Activated T-cell treated with anti-CD3 and anti-CD28 coated beads for 4 hours (primary cell): ENCODE results near the gene HMGB4.

Source experiments
- DNase-seq: peaks from one replicate; pipeline ENCODE4 v3.0.0-alpha.2; 2020

Gene HMGB4, protein sequence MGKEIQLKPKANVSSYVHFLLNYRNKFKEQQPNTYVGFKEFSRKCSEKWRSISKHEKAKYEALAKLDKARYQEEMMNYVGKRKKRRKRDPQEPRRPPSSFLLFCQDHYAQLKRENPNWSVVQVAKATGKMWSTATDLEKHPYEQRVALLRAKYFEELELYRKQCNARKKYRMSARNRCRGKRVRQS

DNA sequence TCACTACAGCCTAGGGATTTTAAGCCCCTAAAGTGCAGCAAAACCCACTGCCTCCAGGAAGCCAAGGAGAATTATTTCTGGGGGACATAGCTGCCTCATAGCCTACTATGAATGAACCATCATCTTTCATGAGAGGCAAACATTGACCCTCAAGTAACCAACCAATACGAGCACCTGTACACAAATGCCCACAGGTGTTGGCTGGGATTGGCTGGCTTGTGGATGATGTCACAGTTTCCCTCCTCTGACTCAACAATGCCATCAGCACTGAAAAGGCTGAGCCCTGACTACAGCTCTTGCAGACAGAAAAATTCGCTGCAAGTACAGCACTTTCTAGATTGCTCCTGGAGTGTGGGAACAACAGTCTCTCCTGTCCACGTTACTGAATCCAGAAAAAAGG lies at the start of gene HMGB4:
Gene HMGB4 (plus strand): TSS at position 301 of the 400 bp plus-strand sequence. CDS start 113 bp downstream, outside the sequence.
- no peak for DNase-seq

DNA sequence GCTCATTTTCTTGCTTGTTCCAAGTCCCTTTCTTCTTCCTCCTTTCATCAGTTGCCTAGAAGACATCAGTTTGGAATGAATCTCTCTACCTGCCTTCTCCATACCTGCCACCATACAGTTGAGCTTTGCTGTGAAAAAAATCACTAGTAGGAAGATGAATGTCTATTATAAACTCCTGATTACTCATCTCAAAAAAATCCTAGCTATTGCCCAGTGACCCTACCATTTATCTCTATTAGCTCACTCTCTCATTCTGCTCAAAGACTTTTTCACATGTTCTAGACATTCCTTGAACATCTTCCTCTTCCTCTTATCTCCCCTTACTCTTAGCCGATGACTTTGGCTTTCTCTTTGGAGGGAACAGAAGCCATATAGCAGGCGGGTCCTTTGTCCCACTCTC lies 49.7 kb upstream of the HMGB4 start:
- DNase-seq = no peak

DNA sequence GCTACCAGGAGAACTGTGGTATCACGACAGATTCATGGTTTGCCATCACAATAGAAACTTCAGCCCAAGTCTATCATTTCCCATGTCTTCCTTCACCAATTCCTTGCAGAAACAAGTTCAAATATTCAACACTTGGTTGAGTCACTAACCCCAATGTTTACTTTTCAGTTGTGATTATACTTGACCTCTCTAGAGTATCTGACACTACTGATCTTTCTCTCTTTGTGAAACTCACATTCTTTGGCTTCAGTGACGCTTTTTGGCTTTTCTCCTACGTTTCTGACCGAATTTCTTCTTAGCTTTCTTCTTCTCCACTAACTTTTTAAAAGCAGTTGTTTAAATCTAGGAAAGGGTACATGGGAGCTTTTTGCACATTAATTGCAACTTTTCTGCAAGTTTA lies 48.8 kb upstream of the HMGB4 start:
- DNase-seq = no peak

DNA sequence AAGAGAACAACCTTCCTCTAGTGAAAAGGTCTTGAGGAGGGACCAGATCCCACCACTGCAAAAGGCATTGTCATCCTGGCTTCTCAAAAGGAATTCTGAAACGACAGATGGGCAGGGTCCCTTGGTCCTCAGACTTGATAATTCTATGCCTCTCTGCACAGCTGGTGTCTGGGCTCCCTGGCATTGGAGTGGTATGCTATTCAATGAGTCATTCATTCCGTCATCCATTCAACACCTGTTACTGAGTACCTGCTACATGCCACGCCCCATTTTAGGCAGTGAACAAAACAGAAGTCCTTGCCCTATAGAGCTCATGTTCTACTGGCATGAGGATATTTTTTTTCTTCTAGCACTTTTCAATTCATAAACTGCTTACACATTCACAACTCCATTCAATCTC lies 45.8 kb upstream of the HMGB4 start:
- DNase-seq = no peak

DNA sequence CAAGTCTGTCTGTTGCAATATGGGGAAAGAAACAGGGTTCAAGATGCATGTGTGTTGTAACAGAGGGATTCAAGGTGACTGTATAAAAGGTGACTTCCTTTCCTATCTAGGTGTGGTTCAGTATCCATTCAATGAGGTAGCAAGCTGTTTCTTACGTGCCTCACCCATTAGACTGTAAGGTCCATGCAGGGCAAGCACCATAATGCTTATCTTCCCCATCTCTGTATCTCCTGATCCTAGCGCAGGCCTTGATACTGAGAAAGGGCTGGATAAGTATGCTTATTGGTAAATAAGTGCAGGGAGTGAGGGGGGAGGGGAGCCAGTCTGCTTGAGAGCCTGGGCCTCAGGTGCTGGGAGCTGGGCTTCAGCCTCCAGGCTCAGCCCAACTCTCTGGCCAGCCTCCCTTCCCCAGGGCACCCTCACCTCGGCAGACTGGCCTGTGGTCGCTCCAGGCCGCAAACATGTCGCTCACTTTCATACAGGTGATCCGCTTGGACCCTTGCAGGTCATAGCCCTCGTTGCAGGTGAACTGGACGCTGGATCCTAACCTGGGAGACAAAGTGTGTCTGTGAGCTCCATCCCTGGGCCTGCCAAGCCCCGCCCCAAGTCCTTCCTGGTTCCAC lies 44.5 kb upstream of the HMGB4 start:
- no peak for DNase-seq

DNA sequence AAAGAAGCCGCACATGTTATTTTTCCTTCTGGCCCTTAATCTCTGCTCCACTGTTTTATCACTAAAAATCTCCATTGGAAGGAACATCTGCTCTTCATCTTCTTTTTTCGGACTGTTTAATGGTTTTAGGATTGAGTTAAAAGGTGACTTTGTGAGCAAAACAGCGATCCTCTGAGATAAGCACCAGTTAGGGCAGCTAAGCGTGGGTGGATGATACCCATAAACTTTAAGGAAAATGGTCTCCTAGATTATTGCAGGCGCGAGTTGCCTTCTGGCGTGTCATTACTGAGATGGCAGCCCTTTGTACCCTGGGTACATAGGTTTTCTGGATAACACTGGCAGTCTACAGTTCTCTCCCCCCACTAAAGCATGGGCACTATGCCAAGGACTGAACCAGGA lies 44.0 kb upstream of the HMGB4 start:
- no peak for DNase-seq

DNA sequence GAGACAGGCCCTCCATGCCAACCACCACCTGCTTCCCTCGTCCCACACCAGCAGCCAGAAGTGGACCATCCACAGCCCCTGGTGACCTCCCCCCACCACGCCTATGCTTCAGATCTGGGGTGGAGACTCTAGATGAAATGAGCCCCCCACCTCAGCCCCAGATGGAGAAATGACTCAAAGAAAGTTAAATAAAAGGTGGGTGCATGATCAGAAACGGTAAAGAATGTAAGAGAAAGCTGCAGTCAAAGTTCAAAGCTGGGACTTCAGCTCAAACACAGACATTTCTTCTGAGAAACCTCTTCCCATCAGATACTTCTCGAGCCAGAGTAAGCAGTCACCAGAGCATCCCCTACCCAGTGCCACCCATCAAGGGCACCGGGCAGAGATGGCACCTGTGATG lies 43.1 kb upstream of the HMGB4 start:
- no peak for DNase-seq

DNA sequence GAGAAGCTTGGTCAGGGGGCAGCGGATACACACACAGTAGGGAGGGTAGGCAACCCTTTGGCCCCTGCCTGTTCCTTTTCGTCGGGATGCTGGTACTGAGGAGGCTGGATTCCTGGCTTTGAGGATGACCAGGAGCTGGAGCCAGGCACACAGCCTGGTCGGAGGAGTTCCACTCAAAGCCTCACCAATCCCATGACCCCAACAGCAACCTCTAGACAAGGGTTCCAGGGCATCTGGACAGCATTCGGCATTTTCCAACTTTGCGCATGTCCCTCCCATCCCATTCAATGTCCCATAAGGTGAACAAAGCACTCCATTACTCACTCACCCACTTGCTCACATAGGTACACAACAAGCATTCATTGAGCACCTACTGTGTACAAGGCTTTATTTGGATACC lies 42.6 kb upstream of the HMGB4 start:
- no peak for DNase-seq

DNA sequence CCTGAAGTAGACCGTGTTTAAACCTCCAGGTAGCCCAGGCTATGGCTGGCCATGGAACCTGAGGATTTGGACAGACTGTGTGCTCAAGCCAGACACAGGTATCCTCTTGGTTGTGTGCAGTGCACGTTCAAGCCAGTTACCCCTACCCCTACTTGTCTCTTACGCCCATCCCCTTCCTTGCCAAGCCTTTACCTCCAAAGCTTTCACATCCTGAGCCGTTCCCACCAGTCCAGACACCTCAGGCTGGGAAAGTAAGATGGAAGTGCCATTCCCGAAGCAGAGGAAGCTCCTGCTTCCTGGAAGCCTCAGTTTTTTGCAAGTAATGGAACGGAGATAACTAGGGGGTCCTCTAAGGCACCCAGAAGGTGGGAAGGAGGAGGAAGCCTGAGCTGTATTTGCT lies 41.5 kb upstream of the HMGB4 start:
- DNase-seq = no peak

DNA sequence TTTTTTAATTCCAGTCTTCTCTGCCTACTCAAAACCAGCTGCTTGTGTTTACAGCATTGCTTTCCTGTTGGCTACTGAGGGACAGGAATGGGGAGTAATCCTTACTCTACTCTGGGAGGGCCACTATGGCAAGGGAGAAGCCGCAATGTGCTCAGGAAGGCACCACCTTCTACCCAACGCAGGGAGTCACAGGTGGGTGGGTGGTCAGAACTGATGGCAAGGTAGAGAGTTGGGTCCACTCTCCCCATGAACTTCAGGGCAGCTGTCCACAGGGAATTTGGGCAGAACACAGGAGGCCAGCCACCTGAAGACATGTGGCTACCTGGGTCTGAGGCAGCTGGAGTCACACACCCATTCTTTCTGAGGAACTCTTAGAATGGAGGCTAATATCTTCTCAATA lies 40.5 kb upstream of the HMGB4 start:
- no peak for DNase-seq

DNA sequence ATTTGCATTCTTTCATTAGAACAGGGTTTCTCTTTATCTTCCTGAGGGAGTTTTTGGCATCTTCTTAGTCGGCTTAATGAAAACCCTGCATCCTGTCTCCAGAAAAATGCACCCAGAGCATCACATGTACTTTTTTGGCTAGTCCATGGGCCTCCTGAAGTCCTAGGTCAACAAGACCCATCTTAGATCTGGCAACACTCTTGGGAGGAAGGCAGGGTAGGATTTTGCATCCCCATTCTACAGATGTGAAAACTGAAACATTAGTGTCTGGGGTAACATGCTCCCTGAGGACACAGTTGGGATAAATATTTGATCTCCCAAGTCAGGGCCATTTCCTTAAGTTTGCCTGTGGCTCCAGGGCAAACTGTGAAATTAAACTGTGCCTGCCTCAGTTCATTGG lies 40.0 kb upstream of the HMGB4 start:
- no peak for DNase-seq

DNA sequence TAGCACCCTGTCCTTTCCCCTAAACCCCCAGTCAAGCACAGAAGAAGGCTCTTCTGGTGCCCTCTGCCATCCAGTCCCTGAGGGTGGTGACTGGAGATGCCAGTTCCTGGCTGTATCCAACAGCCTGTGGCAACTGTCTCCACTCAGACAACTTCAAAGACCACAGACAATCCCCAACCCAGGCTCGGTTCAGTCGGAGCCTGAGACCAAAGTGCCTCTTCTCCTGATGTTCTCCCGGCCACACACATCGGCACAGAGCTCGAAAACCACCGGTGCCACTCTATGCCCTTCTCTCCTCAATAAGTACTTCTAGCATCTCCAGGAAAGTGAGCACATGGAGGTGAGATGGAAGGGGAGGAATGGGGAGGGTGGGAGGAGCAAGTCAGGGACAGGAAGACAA lies 39.6 kb upstream of the HMGB4 start:
- no peak for DNase-seq

DNA sequence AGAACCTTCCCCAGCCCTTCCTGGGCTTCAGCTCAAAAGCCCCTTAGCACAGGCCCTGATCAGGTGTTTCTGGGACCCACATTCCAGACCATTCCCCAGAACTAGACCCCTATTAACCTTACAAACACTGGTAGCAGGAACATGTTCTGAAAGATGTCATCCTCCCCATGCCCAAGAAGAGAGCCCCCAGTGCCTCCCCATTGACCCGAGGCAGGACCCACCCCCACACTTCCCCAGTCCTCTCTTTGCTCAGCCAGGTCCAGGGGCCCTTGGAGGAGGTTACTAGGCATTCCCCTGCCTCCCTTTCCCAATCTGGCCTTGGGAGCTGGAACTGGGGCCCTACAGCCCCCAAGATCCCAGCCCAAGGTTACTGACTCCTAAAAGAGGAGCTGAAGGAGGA lies 38.9 kb upstream of the HMGB4 start:
- no peak for DNase-seq

DNA sequence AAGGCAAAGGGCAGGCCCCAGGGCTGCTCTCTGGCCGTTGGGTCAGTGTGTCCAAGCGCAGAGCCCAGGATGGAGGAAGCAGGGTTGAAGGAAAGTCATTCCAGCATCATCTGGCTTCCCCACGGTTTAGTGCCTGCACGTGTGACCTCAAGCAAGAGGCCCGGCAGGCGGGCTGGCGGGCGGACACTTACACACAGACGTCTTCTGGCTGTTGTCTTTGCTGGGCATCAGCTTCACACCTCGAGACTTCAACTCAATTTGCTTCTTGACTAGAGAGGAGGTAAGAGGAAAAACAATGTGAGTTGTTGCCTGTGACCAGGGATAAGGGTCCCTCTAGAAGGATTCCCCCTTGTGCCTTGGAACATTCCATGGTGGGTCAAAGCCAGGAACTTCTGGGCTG lies 38.4 kb upstream of the HMGB4 start:
- no peak for DNase-seq

DNA sequence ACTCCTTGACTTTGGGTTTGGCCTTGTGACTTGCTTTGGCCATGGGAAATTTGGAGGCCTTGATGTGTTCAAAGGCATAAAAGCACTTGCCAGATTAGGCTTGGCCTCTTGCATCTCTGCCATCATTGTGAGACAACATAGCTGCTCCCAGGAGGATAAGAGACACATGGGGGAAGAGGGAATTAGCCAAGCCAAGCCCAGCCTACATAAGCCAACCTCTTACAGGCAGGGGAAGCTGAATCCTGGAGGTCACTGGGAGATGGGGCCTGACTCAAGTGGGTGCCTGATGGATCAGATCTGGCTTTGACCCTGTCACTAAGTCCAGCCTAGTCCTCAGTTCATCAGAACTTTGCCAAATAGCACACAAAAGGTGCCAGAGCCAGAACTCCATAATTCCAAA lies 37.6 kb upstream of the HMGB4 start:
- DNase-seq = no peak

DNA sequence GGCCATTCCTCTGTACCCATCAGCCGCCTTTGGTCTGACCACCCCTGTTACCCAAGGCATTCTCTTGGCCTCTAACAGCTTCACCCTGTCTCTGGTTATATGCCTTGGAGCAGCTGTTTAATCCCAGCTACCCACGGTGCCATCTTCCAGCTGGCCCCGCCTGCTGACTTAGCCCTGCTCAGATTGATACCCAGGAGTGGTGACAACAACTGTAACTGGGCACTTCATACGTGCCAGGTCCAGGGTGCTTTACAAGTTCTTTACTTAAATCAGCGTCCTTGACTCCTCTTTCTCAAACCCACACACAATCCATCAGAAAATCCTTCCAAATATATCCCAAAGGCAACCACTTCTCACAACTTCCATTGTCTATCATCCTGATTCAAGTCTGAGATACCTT lies 37.2 kb upstream of the HMGB4 start:
- no peak for DNase-seq

DNA sequence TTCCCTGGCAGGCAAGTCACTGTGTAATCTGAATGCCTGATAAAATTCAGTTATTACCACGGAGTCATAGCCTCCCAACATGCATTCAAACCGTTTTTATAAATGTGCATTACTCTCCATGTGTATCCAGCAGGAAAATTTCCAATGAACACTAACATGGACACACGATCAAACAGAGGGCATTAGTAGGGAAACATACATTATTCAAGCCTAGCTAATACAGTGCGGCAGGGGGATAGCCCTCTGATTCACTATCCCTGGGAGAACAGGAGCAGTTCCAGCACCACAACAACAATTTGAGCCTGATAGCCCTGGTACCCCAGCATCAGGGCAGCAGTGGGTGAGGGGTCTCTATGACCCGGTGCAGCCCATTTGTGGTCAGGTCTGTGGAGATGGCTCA lies 35.8 kb upstream of the HMGB4 start:
- no peak for DNase-seq

DNA sequence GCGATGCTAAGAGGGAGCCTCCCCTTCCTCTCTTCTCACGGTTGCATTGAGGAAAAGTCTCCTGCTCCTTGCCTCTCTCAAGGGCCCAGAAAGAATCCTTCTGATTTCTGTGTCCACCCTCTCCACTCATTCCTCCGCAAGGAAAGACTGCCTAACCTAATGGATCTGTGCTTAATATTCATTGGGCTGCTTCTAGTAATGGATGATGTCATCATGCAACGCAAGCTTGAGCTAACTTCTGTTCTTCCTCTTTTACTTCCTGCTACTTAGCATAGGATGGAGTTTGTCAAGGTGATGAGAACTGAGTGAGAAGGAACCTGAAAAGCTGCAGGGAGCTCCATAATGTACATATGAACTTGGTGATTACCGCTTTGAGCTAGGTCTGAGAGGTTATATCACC lies 35.2 kb upstream of the HMGB4 start:
- no peak for DNase-seq

DNA sequence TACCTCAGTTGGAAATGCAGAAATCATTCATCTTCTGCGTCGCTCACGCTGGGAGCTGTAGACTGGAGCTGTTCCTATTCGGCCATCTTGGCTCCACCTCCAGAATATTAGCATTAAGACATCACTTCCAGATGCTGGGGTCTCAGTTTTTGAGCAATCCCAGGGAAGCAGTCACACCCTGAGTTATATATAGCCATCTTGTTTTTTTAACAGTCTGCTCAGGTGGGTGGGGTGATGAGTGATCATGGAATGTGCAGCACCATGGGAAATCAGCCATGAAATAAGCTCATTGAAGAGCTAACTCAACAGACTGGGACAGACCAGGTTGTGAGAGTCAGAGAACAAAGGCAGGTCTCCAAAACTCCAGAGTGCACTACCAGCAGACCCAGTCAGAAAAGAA lies 27.0 kb upstream of the HMGB4 start:
- DNase-seq = no peak

DNA sequence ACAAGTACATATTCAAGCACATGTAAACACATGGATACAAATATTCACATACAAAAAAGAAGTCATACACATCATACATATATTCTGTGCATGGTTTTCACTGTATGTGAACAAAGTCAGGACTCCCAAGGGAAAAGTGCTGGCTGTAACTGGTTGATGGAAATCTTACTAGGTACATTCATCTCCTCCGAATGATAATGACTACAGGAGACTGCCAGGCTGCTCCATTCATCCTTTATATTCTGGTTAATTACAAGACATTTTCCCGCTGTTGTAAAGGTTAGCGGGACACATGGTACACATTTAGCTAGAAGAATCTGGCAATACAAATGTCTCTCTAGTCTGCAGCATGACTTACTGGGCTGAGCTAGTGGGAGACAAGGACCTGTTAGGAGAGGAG lies 26.2 kb upstream of the HMGB4 start:
- no peak for DNase-seq

DNA sequence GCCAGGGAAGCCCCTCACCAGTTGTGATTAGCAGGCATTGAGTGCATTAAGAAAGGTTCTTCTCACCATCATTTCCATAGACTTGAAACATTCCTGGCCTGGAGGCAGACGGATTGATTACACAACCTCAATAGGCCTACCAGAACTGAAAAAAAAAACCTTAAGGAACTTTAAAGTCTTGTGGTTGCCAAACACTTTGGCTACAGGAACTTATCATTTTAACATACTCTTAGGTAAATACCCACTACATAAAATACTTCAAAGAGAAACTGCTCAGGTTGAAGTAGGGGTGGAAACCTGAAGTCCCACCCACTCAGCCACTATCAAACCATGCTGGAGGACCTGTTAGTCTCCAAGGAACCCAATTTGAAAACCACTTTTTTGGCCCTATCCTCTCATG lies 22.4 kb upstream of the HMGB4 start:
- DNase-seq = no peak

DNA sequence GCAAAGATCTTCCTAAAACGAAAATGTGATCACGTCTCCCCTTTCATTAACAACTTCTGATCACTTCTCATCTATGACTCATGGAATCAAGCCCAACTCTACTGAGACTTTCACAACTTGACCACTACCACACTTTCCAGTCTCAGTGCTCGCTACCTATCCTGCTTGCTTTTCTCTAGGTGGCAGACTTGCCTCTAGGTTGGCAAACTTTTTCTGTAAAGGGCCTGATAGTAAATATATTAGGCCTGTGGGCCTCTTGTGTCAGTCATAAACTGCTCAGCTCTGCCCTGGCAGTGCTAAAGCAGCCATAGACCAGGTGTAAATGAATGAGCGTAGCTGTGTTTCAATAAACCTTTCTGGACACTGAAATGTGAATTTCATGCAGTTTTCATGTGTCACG lies 21.5 kb upstream of the HMGB4 start:
- DNase-seq = no peak

DNA sequence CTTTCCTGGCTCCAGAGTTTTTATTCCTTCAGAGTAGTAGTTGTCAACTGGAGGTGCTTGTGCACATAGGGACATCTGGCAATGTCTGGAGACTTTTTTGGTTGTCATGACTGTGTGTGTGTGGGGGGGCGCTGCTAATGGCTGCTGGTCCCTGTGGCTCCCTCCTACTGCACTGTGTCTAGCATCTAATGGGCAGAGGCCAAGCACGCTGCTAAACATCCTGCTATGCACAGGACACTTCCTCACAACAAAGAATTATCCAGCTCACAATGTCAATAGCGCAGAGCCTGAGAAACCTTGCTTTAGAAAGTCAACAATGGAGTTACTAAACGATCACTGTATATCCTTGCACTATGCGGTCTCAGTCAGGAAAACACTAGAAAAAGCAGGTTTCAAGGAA lies 19.7 kb upstream of the HMGB4 start:
- DNase-seq = no peak

DNA sequence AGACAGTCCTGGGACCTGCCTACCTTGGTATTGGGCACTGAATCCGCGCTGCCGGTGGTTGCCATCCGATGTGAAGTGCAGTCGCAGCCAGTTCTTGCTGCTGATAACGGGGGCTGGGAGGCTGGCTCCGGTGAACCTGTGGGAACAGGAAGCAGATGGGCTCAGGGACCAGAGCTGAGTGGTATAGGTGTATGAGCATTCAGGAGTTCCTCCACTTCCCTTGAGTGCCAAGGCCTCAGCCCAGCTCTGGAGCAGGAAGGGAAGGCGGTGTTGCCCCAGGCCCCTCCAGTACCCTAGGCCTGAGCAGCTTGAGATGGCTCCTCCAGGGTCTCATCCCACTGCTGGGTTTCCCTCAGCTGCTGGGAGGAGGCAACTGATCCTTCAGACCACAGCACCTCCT lies 17.0 kb upstream of the HMGB4 start:
- DNase-seq = no peak

DNA sequence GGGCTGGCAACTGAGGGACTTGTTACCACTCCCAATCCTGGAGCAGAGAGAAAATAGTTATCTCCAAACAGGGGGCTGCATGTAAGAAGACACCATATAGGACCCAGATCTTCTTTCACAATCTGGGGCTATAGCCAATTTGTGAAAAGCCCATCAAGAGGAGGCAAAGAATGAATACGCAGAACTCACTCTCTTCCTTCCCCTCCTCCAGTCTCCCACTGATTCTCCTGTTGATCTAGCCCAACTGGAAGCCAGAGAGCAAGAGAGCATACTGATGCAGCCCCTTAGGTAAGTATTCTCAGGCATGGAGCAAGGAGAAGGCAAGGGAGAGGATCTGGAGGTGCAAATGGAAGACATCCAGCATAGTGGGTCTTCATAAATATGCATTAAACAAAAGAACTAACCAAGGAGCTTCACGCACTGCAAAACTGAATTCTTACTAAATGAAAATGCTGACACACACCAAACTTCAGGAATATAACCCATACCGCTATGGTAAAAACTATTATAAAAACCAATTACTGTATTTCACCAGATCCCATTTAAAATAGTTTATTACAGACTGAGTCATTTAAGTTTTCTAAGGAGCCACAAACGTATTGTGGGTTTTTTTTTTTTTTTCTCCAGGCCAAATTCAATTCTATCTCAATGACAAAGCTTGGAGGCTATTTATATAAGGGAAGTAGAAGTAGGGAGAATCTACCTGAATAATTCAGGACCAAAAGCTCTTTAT lies 15.5 kb upstream of the HMGB4 start:
- DNase-seq = no peak
